Measurements from ENCODE around the gene SOX11.
"Not testable (repeated sequence)": the region's sequence is repeated elsewhere in the genome, so short reads cannot be mapped to it uniquely, and the experiment has no call there.

Gene SOX11

GRCh38 chr2:5691985-5692529, at the start of gene SOX11:
TSS of gene SOX11 (plus strand) at chr2:5692384. CDS start at chr2:5692722, 338 bp downstream.
- H3K4me3 ChIP-seq (ENCODE audit: low read depth, low read length) = peak within 1 kb of the TSS; percentile 62
- TF ChIP-seq CTCF (IDR thresholded peaks at IDR 0.05; ENCODE audit: low read depth, low read length) = no peak

- not testable (repeated sequence) for H3K4me3 ChIP-seq (ENCODE audit: low read depth, low read length)
Measured at GRCh38 chr2:5652734-5653133, 39.5 kb upstream of the SOX11 start.

DNA sequence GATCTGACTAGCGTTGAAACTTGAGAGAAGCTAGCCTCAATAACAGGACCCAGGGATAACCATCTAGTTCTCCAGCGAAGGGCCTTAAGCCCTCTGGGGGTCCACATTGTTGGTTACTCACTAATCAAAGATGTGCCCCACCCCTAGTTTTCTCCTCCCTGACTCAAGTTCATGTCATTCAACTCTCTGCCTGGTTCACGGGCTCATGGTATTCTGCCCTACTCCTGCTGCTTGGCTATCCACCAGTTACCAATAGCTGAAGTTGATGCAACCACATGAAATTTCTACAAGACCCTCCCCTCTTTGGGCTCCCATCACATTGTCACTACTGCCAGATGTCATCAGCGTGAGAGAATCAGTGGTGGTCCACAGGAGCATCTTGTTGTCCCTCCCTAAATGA, 38.4 kb upstream of the SOX11 start:
- not testable (repeated sequence) for H3K4me3 ChIP-seq (ENCODE audit: low read depth, low read length)

DNA sequence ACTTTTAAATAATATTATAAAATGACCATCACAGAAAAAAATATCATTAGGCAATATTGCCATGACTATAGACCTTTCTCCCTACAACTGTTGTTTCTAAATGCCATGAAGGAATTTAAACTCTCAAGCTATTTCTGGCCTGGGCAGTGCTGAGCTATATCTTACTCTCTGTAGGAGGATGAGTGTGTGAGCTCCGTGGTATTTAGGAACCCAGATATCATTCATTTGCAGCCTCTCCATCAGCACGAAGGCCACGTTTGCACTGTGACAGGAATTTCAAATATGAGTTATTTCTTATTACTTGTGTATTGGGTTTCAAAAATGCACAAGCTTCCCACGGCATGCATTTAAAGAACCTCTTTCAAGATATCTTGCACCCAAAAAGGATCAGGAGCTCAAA, 35.0 kb upstream of the SOX11 start:
- no peak overlapping the region for H3K4me3 ChIP-seq (ENCODE audit: low read depth, low read length)
- no peak for TF ChIP-seq CTCF (IDR thresholded peaks at IDR 0.05; ENCODE audit: low read depth, low read length)

- no peak overlapping the region for H3K4me3 ChIP-seq (ENCODE audit: low read depth, low read length)
- TF ChIP-seq CTCF (IDR thresholded peaks at IDR 0.05; ENCODE audit: low read depth, low read length) = no peak
Measured at GRCh38 chr2:5660591-5660990, 31.6 kb upstream of the SOX11 start.

GRCh38 chr2:5661362-5661761, 30.8 kb upstream of the SOX11 start:
- TF ChIP-seq CTCF (IDR thresholded peaks at IDR 0.05; ENCODE audit: low read depth, low read length) = no peak
- no peak overlapping the region for H3K4me3 ChIP-seq (ENCODE audit: low read depth, low read length)

GRCh38 chr2:5664278-5664681, 27.9 kb upstream of the SOX11 start:
- no peak overlapping the region for H3K4me3 ChIP-seq (ENCODE audit: low read depth, low read length)
- TF ChIP-seq CTCF (IDR thresholded peaks at IDR 0.05; ENCODE audit: low read depth, low read length) = no peak

DNA sequence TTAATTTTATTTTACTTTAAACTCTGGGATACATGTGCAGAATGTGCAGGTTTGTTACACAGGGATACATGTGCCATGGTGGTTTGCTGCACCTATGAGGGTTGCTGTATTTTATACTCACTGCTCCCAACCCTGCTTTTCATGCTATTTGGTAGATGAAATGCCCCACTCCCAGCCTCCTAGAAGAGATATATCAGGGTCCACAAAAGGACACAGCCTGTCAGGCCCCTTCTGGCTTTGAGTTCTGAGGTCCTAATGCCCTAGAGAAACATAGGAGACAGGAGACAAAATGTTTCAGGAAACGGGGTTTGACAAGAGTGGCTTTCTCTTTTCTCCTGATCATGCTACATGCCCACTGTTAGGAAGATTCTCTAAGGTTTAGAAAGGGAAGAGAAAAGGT, 27.1 kb upstream of the SOX11 start:
- no peak overlapping the region for H3K4me3 ChIP-seq (ENCODE audit: low read depth, low read length)
- no peak for TF ChIP-seq CTCF (IDR thresholded peaks at IDR 0.05; ENCODE audit: low read depth, low read length)
